PC-3 (cell line): ENCODE results near the gene MAP2K5.

Experiments used
- EZH2 ChIP-seq: fragments of 300-600 bp; sonication (generic); IDR thresholded peaks from one replicate; pipeline ENCODE4 v1.6.1; 2017; ENCODE audit warnings: antibody characterized with exemption, mild to moderate bottlenecking, low read length; ENCODE audit not compliant: unreplicated experiment
- EZH2phosphoT487 ChIP-seq: fragments of 300-600 bp; sonication (generic); IDR thresholded peaks from 2 replicates; pipeline ENCODE4 v1.6.1; 2018; ENCODE audit warnings: mild to moderate bottlenecking, antibody characterized with exemption, low read length, borderline replicate concordance
- TF ChIP-seq, protein P1 (sequence below): fragments of 300-600 bp; sonication (generic); conservative IDR thresholded peaks from 2 replicates; pipeline ENCODE4 v1.5.1; 2017; ENCODE audit warnings: antibody characterized with exemption, low read depth, mild to moderate bottlenecking, low read length

DNA sequence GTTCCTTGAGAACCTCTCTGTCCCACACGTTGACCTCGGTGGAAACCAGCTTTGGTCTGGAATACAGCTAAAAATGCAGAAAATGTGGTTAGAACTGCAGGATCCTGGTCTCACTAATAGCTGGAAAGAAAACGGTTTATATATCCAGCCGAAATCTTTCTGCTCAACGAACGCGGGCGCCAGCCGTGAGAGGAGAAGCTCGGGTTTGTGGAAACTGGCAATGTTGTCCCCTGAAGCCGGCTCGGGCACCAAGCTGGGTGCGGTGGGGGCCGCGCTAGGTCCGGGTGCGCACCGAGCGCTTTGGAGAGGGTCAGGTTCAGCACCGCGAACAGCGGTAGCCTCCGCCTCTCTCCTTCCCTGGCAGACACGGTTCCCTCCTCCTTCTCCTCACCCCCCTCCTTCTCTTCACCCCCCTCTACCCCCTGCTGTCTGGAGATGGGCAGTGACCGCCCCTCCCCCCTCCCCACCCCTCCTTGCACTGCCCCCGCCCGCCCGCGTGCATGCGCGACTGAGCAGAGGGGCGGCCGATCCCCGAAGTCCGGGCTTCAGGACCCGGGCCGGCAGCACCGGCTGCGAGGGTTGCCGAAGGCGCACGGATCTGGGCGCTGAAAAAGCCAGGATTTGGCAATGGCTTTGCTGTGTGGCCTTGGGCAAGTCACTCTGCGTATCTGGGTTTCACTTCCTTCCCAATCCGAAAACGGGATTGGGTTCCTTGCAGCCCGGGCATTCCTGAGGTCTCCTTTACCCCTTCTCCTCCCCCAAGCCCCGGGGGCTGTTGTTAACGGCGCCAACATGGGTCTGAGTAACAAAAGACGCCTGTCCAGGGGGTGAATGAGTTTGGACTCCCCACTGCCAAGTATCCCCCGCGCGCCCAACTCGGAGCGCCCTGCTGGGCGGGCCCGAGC, 282.7 kb downstream of the MAP2K5 start, which contains the start of gene SKOR1:
- TF ChIP-seq, protein P1, sequence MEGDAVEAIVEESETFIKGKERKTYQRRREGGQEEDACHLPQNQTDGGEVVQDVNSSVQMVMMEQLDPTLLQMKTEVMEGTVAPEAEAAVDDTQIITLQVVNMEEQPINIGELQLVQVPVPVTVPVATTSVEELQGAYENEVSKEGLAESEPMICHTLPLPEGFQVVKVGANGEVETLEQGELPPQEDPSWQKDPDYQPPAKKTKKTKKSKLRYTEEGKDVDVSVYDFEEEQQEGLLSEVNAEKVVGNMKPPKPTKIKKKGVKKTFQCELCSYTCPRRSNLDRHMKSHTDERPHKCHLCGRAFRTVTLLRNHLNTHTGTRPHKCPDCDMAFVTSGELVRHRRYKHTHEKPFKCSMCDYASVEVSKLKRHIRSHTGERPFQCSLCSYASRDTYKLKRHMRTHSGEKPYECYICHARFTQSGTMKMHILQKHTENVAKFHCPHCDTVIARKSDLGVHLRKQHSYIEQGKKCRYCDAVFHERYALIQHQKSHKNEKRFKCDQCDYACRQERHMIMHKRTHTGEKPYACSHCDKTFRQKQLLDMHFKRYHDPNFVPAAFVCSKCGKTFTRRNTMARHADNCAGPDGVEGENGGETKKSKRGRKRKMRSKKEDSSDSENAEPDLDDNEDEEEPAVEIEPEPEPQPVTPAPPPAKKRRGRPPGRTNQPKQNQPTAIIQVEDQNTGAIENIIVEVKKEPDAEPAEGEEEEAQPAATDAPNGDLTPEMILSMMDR = no peak
- no peak for TF ChIP-seq EZH2
- no peak for TF ChIP-seq EZH2phosphoT487
